ENCODE results near the gene ABHD18. TPM values are rescaled to one million over a fixed set of nuclear protein-coding genes. Genes with fewer than 3 reads are reported as not detected.

The ABHD18 gene
- total RNA-seq, 1 experiment from 2014 or later: 16.3 TPM

GRCh38 chr4:127957105-127957504 is 8.1 kb upstream of the ABHD18 start:
- no CpG with 5 or more reads among the region's 2 CpGs for WGBS (ENCODE audit: extremely low coverage, insufficient read length, low lambda C conversion rate)

More at GRCh38 chr4:127957105-127957504, 8.1 kb upstream of the ABHD18 start:
- no peaks in the 10 kb centered on the region for H3K27me3 Mint-ChIP-seq (ENCODE audit: low read depth)
- no peak overlapping the region for H4K8ac ChIP-seq (replicated peaks; ENCODE audit: insufficient read length, low read depth, low read length)
- no peak overlapping the region for H3K56ac ChIP-seq (ENCODE audit: insufficient read length, low read depth, low read length)
- DNase-seq: no peak
- no peaks in the 10 kb centered on the region for H4K20me1 ChIP-seq (ENCODE audit: control insufficient read depth, insufficient read depth, insufficient read length)
- H3K4me2 ChIP-seq (ENCODE audit: insufficient read depth, insufficient read length, low read length): no peak overlapping the region
- H3K27ac Mint-ChIP-seq: no peak overlapping the region
- no peaks in the 10 kb centered on the region for H3K23me2 ChIP-seq (ENCODE audit: insufficient read length, low read depth, low read length, poor library complexity, severe bottlenecking)
- no peak overlapping the region for H2AFZ ChIP-seq (ENCODE audit: low read length)
- no peak overlapping the region for H3K27ac ChIP-seq (ENCODE audit: insufficient read length, low read depth, low read length)
- H2BK5ac ChIP-seq (ENCODE audit: insufficient read length, low read length): no peak overlapping the region
- no peak overlapping the region for H2BK20ac ChIP-seq (ENCODE audit: low read depth, low read length, poor library complexity, severe bottlenecking)
- H2BK15ac ChIP-seq (ENCODE audit: low read depth, low read length): no peak overlapping the region
- no peak overlapping the region for H3T11ph ChIP-seq (ENCODE audit: low read length)
- H3K4me1 ChIP-seq (ENCODE audit: insufficient read depth, low read length): no peaks in the 10 kb centered on the region
- H2BK120ac ChIP-seq (ENCODE audit: low read depth, low read length, poor library complexity, severe bottlenecking): no peak overlapping the region
- no peak overlapping the region for H3K4me3 Mint-ChIP-seq
- H3K18ac ChIP-seq (ENCODE audit: insufficient read length, low read depth, low read length): no peak overlapping the region
- peaks cover 5% of the 10 kb centered on the region for H3K79me1 ChIP-seq (ENCODE audit: insufficient read depth, low read depth, low read length, poor library complexity, severe bottlenecking)
- no peak overlapping the region for H3K4ac ChIP-seq (ENCODE audit: low read depth, low read length)
- H3K23ac ChIP-seq (ENCODE audit: insufficient read length, low read depth, low read length): no peak overlapping the region
- no peaks in the 10 kb centered on the region for H3K9me3 Mint-ChIP-seq
- no peak overlapping the region for H4K5ac ChIP-seq (ENCODE audit: insufficient read length, low read depth, low read length)
- H3K79me2 ChIP-seq (ENCODE audit: insufficient read depth, low read length): no peaks in the 10 kb centered on the region
- peaks cover 0 to 2% of the 10 kb centered on the region in 2 experiments; a peak in 1 of 4 replicates for H3K4me1 Mint-ChIP-seq
- H3K9me3 ChIP-seq (ENCODE audit: control insufficient read depth, low read depth, low read length): no peaks in the 10 kb centered on the region
- no peak overlapping the region for H3K9ac ChIP-seq (ENCODE audit: extremely low read depth, insufficient read length, low read length)
- no peak overlapping the region for H4K91ac ChIP-seq (ENCODE audit: insufficient read length, low read depth, low read length)
- no peak for TF ChIP-seq CTCF (conservative IDR thresholded peaks at IDR 0.05)
- peaks cover 2 to 23% (median 11%) of the 10 kb centered on the region in 3 experiments; a peak in 5 of 7 replicates for H3K36me3 Mint-ChIP-seq (ENCODE audit: insufficient read depth in 1 of 3, low read depth in 3 of 3)
- no peak overlapping the region for H3K14ac ChIP-seq (ENCODE audit: insufficient read depth, low read length)
- no peak overlapping the region for H2BK12ac ChIP-seq (ENCODE audit: insufficient read length, low read depth, low read length)
- H2AK5ac ChIP-seq (ENCODE audit: insufficient read length, low read length): no peak overlapping the region
- no peaks in the 10 kb centered on the region for H3K27me3 ChIP-seq (ENCODE audit: insufficient read depth, low read length)
